Stimulated activated naive CD8-positive, alpha-beta T cell treated with anti-CD3 and anti-CD28 coated beads, Interleukin-15, amount 100 ng/mL, for 72 hours (primary cell): ENCODE data around the gene EXOSC1.

ENCODE experiments used
- ATAC-seq: fragments of 150-1000 bp; cut with Tn5 transposase; 2 replicates; pipeline ENCODE4 v1.10.0; 2021; ENCODE audit warnings: mild to moderate bottlenecking, moderate library complexity
- DNase-seq, 2 donors: peaks; one replicate each; pipeline ENCODE4 v3.0.0; 2021 to 2022
- H3K27ac Mint-ChIP-seq, 2 donors: one replicate each; pipeline ENCODE4 v1.8.0; 2022; ENCODE audit warnings: mild to moderate bottlenecking in 2 of 2, mixed read lengths in 2 of 2, moderate library complexity in 2 of 2
- H3K27me3 Mint-ChIP-seq: one replicate; pipeline ENCODE4 v1.8.0; 2022; ENCODE audit warnings: mixed read lengths
- H3K4me1 Mint-ChIP-seq: one replicate; pipeline ENCODE4 v1.8.0; 2022; ENCODE audit warnings: mild to moderate bottlenecking, mixed read lengths
- H3K4me3 Mint-ChIP-seq, 2 donors: one replicate each; pipeline ENCODE4 v1.8.0; 2022; ENCODE audit warnings: mild to moderate bottlenecking in 2 of 2, mixed read lengths in 2 of 2, moderate library complexity in 1 of 2
- H3K9me3 Mint-ChIP-seq, 2 donors: one replicate each; pipeline ENCODE4 v1.8.0; 2022; ENCODE audit warnings: mixed read lengths in 2 of 2

The EXOSC1 gene

DNA sequence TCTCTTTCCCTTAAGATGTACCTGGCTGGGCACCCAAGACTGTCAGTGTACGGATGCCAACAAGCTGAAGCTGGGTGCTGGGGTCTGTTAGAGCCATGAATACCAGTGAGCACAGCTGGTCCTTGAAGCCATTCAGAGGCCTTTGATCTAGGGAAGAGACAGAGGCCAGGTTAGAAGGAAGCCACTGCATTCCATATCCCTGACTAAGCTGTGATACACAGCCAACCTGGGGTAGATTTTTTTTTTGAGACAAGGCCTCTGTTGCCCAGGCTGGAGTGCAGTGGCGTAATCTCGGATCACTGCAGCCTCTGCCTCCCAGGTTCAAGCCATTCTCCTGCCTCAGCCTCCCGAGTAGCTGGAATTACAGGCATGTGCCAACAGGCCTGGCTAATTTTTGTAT is 20.9 kb upstream of the EXOSC1 start:
- no peak for DNase-seq
- no peaks in the 10 kb centered on the region for H3K9me3 Mint-ChIP-seq
- no peaks in the 10 kb centered on the region for H3K4me1 Mint-ChIP-seq
- no peak overlapping the region for H3K27ac Mint-ChIP-seq
- no peaks in the 10 kb centered on the region for H3K27me3 Mint-ChIP-seq
- ATAC-seq, result no peak
- no peak overlapping the region for H3K4me3 Mint-ChIP-seq

DNA sequence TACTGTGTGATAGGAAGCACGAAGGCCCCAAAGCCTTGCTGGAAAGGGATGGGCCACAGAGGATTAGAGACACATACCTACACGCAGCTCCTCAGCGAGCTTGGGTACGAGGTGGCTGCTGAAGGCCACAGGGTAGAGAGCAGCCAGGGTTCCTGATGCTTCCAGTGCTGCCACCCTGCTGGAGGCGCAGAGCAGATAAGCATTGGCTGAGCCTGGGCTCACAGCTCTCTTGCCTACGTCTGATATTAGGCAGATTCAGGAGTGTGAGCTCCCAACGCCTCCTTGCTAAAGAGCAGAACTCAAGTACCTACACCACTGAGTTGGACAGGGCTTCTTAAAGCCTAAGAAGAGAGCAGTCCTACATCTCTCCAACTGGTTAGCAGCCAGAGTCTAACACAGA is 20.2 kb upstream of the EXOSC1 start:
- ATAC-seq (peak; percentile 25), DNase-seq (no peak)
- H3K4me1 Mint-ChIP-seq, result no peaks in the 10 kb centered on the region
- H3K27ac Mint-ChIP-seq, result no peak overlapping the region
- H3K9me3 Mint-ChIP-seq, result no peaks in the 10 kb centered on the region
- H3K4me3 Mint-ChIP-seq, result no peak overlapping the region
- H3K27me3 Mint-ChIP-seq, result no peaks in the 10 kb centered on the region

- Mint-ChIP-seq H3K9me3 (no peaks in the 10 kb centered on the region), H3K27ac (peak overlapping the region in 1 of 2 donors; percentile 85), H3K27me3 (no peaks in the 10 kb centered on the region), H3K4me1 (no peaks in the 10 kb centered on the region), H3K4me3 (no peak overlapping the region)
- ATAC-seq, result no peak
- no peak for DNase-seq
These were observed 18.4 kb upstream of the EXOSC1 start for GRCh38 chr10:97464226-97464625.

DNA sequence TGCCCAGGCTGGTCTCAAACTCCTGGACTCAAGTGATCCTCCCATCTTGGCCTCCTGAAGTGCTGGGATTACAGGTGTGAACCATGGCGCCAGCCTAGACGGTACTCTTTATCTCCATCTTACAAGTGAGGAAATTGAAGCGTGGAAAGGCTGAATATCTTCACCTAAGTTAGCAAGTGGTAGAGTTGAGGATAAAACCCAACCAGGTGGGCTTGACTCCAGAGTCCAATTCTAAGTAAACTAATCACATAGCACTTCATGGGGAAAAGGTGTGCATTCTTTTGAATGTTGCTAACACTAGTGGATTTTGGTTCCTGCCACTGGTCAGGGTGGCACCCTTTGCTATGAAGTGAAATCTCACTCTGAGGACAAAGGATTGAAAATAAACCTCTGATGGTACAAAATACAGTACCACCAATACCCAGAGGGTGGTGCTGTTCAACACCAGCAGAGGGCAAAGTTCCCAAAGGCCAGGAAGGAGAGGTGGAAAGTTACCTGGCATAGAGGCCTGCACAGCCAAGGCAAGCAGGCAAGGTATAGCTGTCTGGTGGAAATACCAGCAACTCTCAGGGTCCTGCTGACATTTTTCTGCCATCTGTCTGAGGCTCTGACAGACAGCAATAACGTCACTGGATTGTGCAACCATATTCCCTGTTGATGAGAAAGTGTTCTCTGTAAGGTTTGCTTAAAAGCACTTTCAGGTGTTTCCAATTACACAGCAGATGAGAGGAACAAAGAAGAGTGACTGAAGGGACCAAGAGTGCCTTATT is 17.7 kb upstream of the EXOSC1 start:
- Mint-ChIP-seq H3K27ac (peak overlapping the region in 1 of 2 donors; percentile 85), H3K27me3 (no peaks in the 10 kb centered on the region), H3K4me3 (no peak overlapping the region), H3K9me3 (no peaks in the 10 kb centered on the region), H3K4me1 (no peaks in the 10 kb centered on the region)
- DNase-seq (peak in 1 of 2 donors; percentile 24), ATAC-seq (peak; percentile 63)

- ATAC-seq (no peak), DNase-seq (no peak)
- H3K9me3 Mint-ChIP-seq, result no peaks in the 10 kb centered on the region
- no peak overlapping the region for H3K4me3 Mint-ChIP-seq
- H3K27ac Mint-ChIP-seq, result no peak overlapping the region
- H3K4me1 Mint-ChIP-seq, result no peaks in the 10 kb centered on the region
- H3K27me3 Mint-ChIP-seq, result no peaks in the 10 kb centered on the region
These were observed 16.5 kb upstream of the EXOSC1 start for GRCh38 chr10:97462309-97462708.

GRCh38 chr10:97459933-97460332 is 14.1 kb upstream of the EXOSC1 start:
- H3K27ac Mint-ChIP-seq, result peak overlapping the region in 1 of 2 donors; percentile 21
- peaks cover 9% of the 10 kb centered on the region for H3K4me1 Mint-ChIP-seq
- H3K4me3 Mint-ChIP-seq, result no peak overlapping the region
- H3K27me3 Mint-ChIP-seq, result no peaks in the 10 kb centered on the region
- DNase-seq (no peak), ATAC-seq (no peak)
- no peaks in the 10 kb centered on the region for H3K9me3 Mint-ChIP-seq

- peaks cover 17% of the 10 kb centered on the region for H3K4me1 Mint-ChIP-seq
- no peak overlapping the region for H3K4me3 Mint-ChIP-seq
- ATAC-seq (no peak), DNase-seq (no peak)
- no peaks in the 10 kb centered on the region for H3K9me3 Mint-ChIP-seq
- no peaks in the 10 kb centered on the region for H3K27me3 Mint-ChIP-seq
- H3K27ac Mint-ChIP-seq, result peak overlapping the region in 1 of 2 donors; percentile 64
These were observed 13.3 kb upstream of the EXOSC1 start for GRCh38 chr10:97459111-97459510.

- Mint-ChIP-seq H3K9me3 (no peaks in the 10 kb centered on the region), H3K4me1 (peaks cover 36% of the 10 kb centered on the region), H3K27ac (peak overlapping the region in 1 of 2 donors; percentile 51), H3K27me3 (no peaks in the 10 kb centered on the region), H3K4me3 (no peak overlapping the region)
- ATAC-seq (no peak), DNase-seq (no peak)
These were observed 10.9 kb upstream of the EXOSC1 start for GRCh38 chr10:97456686-97457065.

DNA sequence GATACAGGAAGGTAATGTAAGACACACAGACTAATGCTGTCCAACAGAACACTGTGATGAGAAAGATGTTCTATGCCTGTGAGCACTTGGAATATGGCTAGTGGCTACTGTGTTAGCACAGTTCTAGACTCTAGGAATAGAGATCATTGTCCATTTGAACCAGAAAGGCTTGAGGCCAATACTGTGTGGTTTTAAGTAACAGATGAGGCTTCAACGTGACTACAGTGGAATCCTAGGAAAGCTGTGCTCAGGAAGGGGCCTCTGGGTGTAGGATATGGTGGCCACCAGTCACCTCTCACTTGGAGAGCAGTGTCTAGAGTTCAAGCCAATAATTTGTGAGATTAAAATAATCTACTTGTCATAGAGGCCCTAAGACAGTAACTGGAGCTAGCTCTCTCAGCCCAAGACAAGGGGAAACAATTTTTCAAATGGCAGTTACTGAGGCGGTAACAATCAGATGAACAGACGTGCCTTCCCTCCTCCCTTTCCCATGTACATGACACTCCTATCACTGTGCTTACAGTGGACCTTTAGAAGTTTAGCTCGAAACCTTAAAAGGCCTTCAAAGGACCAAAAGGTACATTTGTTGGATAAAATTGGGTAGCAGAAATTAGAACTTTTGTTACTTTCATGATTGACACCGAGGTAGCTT is 10.4 kb upstream of the EXOSC1 start:
- Mint-ChIP-seq H3K4me1 (peaks cover 36% of the 10 kb centered on the region), H3K4me3 (no peak overlapping the region), H3K9me3 (no peaks in the 10 kb centered on the region), H3K27ac (no peak overlapping the region), H3K27me3 (no peaks in the 10 kb centered on the region)
- ATAC-seq (no peak), DNase-seq (no peak)

- ATAC-seq (peak; percentile 80), DNase-seq (peak in 1 of 2 donors; percentile 19)
- H3K4me1 Mint-ChIP-seq, result peaks cover 47% of the 10 kb centered on the region
- H3K9me3 Mint-ChIP-seq, result no peaks in the 10 kb centered on the region
- peak overlapping the region; percentile 92 to 99 for H3K27ac Mint-ChIP-seq
- no peaks in the 10 kb centered on the region for H3K27me3 Mint-ChIP-seq
- H3K4me3 Mint-ChIP-seq, result peak overlapping the region; percentile 46 to 54
These were observed 8.7 kb upstream of the EXOSC1 start for GRCh38 chr10:97454330-97455036.

DNA sequence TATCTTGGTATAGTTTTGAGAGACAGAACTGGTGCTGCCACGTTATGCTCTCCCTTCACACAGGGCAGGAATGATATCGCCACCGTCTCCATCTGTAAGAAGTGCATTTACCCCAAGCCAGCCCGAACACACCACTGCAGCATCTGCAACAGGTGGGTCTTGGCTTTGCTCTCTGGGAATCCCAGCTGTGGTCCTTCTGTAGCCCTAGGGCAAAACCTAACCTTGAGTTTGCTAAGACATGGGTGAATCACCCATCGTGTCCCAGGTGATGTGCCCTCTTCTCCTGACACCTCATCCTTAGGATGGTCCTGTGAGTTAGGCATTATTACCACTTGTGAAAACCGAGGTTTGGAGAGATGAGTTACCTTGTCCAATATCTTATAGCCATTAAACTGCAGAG is 6.5 kb upstream of the EXOSC1 start:
- peaks cover 65% of the 10 kb centered on the region for H3K4me1 Mint-ChIP-seq
- H3K4me3 Mint-ChIP-seq, result no peak overlapping the region
- H3K9me3 Mint-ChIP-seq, result no peaks in the 10 kb centered on the region
- no peak for DNase-seq
- no peak for ATAC-seq
- no peak overlapping the region for H3K27ac Mint-ChIP-seq
- H3K27me3 Mint-ChIP-seq, result no peaks in the 10 kb centered on the region

DNA sequence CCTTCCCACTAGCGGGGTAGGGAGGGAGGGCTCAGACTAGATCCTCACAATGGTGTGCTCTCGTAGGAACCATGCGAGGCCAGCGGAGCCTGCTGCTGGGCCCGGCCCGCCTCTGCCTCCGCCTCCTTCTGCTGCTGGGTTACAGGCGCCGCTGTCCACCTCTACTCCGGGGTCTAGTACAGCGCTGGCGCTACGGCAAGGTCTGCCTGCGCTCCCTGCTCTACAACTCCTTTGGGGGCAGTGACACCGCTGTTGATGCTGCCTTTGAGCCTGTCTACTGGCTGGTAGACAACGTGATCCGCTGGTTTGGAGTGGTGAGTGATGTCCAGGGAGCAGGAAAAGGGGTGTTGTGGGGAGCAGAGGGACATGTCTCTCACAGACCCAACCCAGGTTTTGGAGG is 5.8 kb upstream of the EXOSC1 start:
- no peaks in the 10 kb centered on the region for H3K9me3 Mint-ChIP-seq
- peaks cover 73% of the 10 kb centered on the region for H3K4me1 Mint-ChIP-seq
- no peak for DNase-seq
- no peak overlapping the region for H3K4me3 Mint-ChIP-seq
- no peak overlapping the region for H3K27ac Mint-ChIP-seq
- no peaks in the 10 kb centered on the region for H3K27me3 Mint-ChIP-seq
- no peak for ATAC-seq

- peak overlapping the region in 1 of 2 donors; percentile 88 for H3K27ac Mint-ChIP-seq
- no peak for DNase-seq
- no peak for ATAC-seq
- no peak overlapping the region for H3K4me3 Mint-ChIP-seq
- peaks cover 80% of the 10 kb centered on the region for H3K4me1 Mint-ChIP-seq
- H3K9me3 Mint-ChIP-seq, result no peaks in the 10 kb centered on the region
- H3K27me3 Mint-ChIP-seq, result no peaks in the 10 kb centered on the region
These were observed 5.0 kb upstream of the EXOSC1 start for GRCh38 chr10:97450828-97451227.

DNA sequence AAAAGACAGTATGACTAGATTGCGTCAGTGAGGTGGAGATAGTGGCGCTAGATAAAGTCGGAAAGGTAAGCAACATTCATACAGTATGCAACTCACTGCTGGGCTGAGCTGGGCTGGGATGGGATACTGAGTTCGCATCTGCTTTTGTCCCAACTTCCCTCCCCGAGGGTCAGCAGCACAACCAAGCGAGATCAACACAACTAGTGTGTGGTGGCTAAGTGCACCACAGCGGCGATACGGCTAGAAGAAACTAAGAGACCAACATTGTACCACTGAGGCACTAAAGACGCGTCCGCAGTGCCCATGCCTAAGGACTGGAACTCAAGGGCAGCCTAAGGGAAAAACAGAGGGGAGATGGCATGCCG is 467 bp downstream of the EXOSC1 start:
- H3K9me3 Mint-ChIP-seq, result no peaks in the 10 kb centered on the region
- ATAC-seq (peak; percentile 0), DNase-seq (no peak)
- H3K27ac Mint-ChIP-seq, result peak overlapping the region; percentile 90 to 99
- H3K4me3 Mint-ChIP-seq, result peak overlapping the region; percentile 98 to 99
- no peaks in the 10 kb centered on the region for H3K27me3 Mint-ChIP-seq
- peaks cover 63% of the 10 kb centered on the region for H3K4me1 Mint-ChIP-seq

GRCh38 chr10:97444212-97444611 is 1.6 kb downstream of the EXOSC1 start:
- peak overlapping the region; percentile 98 to 99 for H3K4me3 Mint-ChIP-seq
- DNase-seq, result no peak
- H3K27me3 Mint-ChIP-seq, result no peaks in the 10 kb centered on the region
- no peaks in the 10 kb centered on the region for H3K9me3 Mint-ChIP-seq
- no peak for ATAC-seq
- H3K27ac Mint-ChIP-seq, result peak overlapping the region in 1 of 2 donors; percentile 4
- peaks cover 60% of the 10 kb centered on the region for H3K4me1 Mint-ChIP-seq

GRCh38 chr10:97442277-97442676 is 3.5 kb downstream of the EXOSC1 start:
- H3K4me1 Mint-ChIP-seq, result peaks cover 42% of the 10 kb centered on the region
- no peak overlapping the region for H3K4me3 Mint-ChIP-seq
- ATAC-seq, result no peak
- no peaks in the 10 kb centered on the region for H3K9me3 Mint-ChIP-seq
- H3K27me3 Mint-ChIP-seq, result no peaks in the 10 kb centered on the region
- no peak for DNase-seq
- no peak overlapping the region for H3K27ac Mint-ChIP-seq
